ENCODE measurements around the gene NTHL1. TPM values are rescaled to one million over a fixed set of nuclear protein-coding genes. Genes with fewer than 3 reads are reported as not detected.

Gene NTHL1
- total RNA-seq, 1 donor from 2014 or later, result 28.5 TPM

GRCh38 chr16:2083876-2084780 lies 36.5 kb upstream of the NTHL1 start:
- H3K9me3 ChIP-seq, result no peaks in the 10 kb centered on the region
- H3K4me1 ChIP-seq, result peaks cover 46% of the 10 kb centered on the region
- intact Hi-C loops (cut with DNase I), result no loop called here
- no peaks in the 10 kb centered on the region for H3K27me3 ChIP-seq
- H3K36me3 ChIP-seq, result peaks cover 0 to 45% of the 10 kb centered on the region in 2 donors
- TF ChIP-seq CTCF (IDR thresholded peaks at IDR 0.05), result no peak
- TF ChIP-seq POLR2AphosphoS5 (IDR thresholded peaks at IDR 0.05; ENCODE audit: insufficient read depth in 1 of 2, low read depth in 1 of 2), result no peak
- DNase-seq (ENCODE audit: extremely low spot score in 2 of 2), result no peak
- H3K27ac ChIP-seq, result peak overlapping the region; percentile 47
- H3K4me3 ChIP-seq, result no peak overlapping the region

- peaks cover 0 to 50% of the 10 kb centered on the region in 2 donors for H3K36me3 ChIP-seq
- TF ChIP-seq POLR2AphosphoS5 (IDR thresholded peaks at IDR 0.05; ENCODE audit: insufficient read depth in 1 of 2, low read depth in 1 of 2) (peak in 1 of 2 donors; percentile 28), POLR2A (IDR thresholded peaks at IDR 0.05) (no peak), CTCF (IDR thresholded peaks at IDR 0.05) (no peak)
- no peak for DNase-seq (ENCODE audit: extremely low spot score in 2 of 2)
- H3K27ac ChIP-seq, result peak overlapping the region; percentile 47
- intact Hi-C loops (cut with DNase I), result no loop called here
- H3K9me3 ChIP-seq, result no peaks in the 10 kb centered on the region
- H3K4me3 ChIP-seq, result no peak overlapping the region
- peaks cover 46% of the 10 kb centered on the region for H3K4me1 ChIP-seq
- H3K27me3 ChIP-seq, result no peaks in the 10 kb centered on the region
These were observed 35.8 kb upstream of the NTHL1 start for GRCh38 chr16:2083409-2083808.

DNA sequence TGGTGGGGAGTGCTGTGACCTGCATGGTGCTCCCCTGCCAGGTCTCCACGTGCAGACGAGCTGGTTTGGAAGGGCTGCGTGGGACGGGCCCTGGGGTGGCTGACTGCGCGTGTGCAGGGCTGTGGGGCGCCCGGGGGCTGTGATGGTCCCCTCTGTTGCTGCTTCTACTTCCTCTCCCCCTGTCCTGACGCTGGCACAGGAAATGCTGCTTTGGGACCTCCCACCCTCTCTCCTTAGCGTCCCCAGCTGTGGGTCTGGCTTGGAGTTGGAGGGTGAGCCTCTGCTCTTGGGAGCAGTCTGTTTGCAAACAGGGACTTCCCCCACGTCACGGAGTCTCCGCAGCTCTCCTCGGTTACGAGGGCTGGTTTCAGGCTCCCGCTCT lies 35.3 kb upstream of the NTHL1 start:
- no peak for DNase-seq (ENCODE audit: extremely low spot score in 2 of 2)
- H3K36me3 ChIP-seq, result peaks cover 0 to 47% of the 10 kb centered on the region in 2 donors
- no peaks in the 10 kb centered on the region for H3K27me3 ChIP-seq
- H3K4me1 ChIP-seq, result peaks cover 46% of the 10 kb centered on the region
- no peak for TF ChIP-seq CTCF (IDR thresholded peaks at IDR 0.05)
- no peak for TF ChIP-seq POLR2A (IDR thresholded peaks at IDR 0.05)
- no peak for TF ChIP-seq POLR2AphosphoS5 (IDR thresholded peaks at IDR 0.05; ENCODE audit: insufficient read depth in 1 of 2, low read depth in 1 of 2)
- peak overlapping the region; percentile 47 for H3K27ac ChIP-seq
- no peaks in the 10 kb centered on the region for H3K9me3 ChIP-seq
- no peak overlapping the region for H3K4me3 ChIP-seq
- intact Hi-C loops (cut with DNase I), result no loop called here

GRCh38 chr16:2082171-2082982 lies 34.7 kb upstream of the NTHL1 start:
- Histone ChIP-seq H3K36me3 (peaks cover 0 to 46% of the 10 kb centered on the region in 2 donors), H3K9me3 (no peaks in the 10 kb centered on the region), H3K4me1 (peaks cover 46% of the 10 kb centered on the region), H3K27me3 (no peaks in the 10 kb centered on the region), H3K27ac (peak overlapping the region; percentile 47), H3K4me3 (no peak overlapping the region)
- no peak for DNase-seq (ENCODE audit: extremely low spot score in 2 of 2)
- intact Hi-C loops (cut with DNase I), result no loop called here
- TF ChIP-seq CTCF (IDR thresholded peaks at IDR 0.05) (no peak), POLR2AphosphoS5 (IDR thresholded peaks at IDR 0.05; ENCODE audit: insufficient read depth in 1 of 2, low read depth in 1 of 2) (peak in 1 of 2 donors; percentile 62)

Measured in vagina (tissue), 2 donors.